Measurements from ENCODE around the gene PRELP.

Gene PRELP

GRCh38 chr1:203518541-203518940 lies 42.9 kb downstream of the PRELP start:
- ATAC-seq = no peak
- TF ChIP-seq TCF4 (CRISPR knock-in tag; IDR thresholded peaks at IDR 0.05; ENCODE audit: borderline replicate concordance) (no peak), ZNF565 (CRISPR knock-in tag; conservative IDR thresholded peaks at IDR 0.05; ENCODE audit: low read depth) (no peak), OSR1 (CRISPR knock-in tag; IDR thresholded peaks at IDR 0.05) (no peak), PPARA (CRISPR knock-in tag; IDR thresholded peaks at IDR 0.05; ENCODE audit: borderline replicate concordance) (no peak)

DNA sequence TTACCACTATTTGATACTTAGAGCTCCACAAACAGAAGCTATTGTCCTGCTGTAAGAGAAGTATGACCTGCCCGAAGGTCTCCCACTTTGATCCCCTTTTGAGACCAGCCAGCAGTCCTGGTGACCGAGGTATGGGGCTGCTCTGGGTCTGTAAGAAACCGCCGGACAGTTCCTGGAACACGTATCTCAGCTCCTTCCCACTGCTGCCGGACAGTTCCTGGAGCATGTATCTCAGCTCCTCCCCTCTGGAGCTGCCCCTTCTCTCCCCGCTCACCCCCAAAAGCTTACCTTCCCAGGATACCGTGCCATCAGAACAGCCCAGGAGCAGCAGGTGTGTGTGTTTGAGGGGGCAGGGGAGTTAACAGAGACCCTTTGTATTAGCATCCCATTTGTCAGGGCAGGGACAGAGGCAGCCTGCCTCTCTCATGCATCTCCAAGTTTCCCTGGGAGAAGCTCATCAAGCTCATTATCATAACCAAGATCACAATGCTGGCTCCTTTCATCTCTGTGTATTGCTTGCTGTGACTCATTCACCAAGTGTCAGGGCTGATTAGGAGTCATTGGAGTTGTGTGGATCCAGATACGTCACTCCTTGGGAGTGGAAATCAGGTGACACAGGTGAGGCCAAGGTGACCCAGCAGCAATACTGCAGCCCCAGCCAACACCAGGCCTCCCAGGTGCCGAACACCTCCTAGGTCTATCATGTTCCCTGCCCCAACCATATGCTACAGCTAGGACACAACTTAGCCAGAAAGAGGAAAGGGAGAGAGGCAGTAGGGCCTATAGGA lies 43.6 kb downstream of the PRELP start:
- 0 out of 2 replicates have a peak, but pooled peaks have one; percentile 20 for TF ChIP-seq ZC3H10 (CRISPR knock-in tag; IDR thresholded peaks at IDR 0.05)
- TF ChIP-seq, protein P1, sequence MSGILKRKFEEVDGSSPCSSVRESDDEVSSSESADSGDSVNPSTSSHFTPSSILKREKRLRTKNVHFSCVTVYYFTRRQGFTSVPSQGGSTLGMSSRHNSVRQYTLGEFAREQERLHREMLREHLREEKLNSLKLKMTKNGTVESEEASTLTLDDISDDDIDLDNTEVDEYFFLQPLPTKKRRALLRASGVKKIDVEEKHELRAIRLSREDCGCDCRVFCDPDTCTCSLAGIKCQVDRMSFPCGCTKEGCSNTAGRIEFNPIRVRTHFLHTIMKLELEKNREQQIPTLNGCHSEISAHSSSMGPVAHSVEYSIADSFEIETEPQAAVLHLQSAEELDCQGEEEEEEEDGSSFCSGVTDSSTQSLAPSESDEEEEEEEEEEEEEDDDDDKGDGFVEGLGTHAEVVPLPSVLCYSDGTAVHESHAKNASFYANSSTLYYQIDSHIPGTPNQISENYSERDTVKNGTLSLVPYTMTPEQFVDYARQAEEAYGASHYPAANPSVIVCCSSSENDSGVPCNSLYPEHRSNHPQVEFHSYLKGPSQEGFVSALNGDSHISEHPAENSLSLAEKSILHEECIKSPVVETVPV (CRISPR knock-in tag; IDR thresholded peaks at IDR 0.05) = no peak
- TF ChIP-seq CSDC2 (CRISPR knock-in tag; IDR thresholded peaks at IDR 0.05) = no peak
- TF ChIP-seq RARB (CRISPR knock-in tag; IDR thresholded peaks at IDR 0.05) = peak; percentile 63; the same call in 1 of the 2 replicates
- TF ChIP-seq, protein P2, sequence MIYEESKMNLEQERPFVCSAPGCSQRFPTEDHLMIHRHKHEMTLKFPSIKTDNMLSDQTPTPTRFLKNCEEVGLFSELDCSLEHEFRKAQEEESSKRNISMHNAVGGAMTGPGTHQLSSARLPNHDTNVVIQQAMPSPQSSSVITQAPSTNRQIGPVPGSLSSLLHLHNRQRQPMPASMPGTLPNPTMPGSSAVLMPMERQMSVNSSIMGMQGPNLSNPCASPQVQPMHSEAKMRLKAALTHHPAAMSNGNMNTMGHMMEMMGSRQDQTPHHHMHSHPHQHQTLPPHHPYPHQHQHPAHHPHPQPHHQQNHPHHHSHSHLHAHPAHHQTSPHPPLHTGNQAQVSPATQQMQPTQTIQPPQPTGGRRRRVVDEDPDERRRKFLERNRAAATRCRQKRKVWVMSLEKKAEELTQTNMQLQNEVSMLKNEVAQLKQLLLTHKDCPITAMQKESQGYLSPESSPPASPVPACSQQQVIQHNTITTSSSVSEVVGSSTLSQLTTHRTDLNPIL (CRISPR knock-in tag; IDR thresholded peaks at IDR 0.05; ENCODE audit: low read depth) = no peak
- no peak for TF ChIP-seq ARNTL (CRISPR knock-in tag; IDR thresholded peaks at IDR 0.05; ENCODE audit: borderline replicate concordance, low read depth)
- TF ChIP-seq, protein P3, sequence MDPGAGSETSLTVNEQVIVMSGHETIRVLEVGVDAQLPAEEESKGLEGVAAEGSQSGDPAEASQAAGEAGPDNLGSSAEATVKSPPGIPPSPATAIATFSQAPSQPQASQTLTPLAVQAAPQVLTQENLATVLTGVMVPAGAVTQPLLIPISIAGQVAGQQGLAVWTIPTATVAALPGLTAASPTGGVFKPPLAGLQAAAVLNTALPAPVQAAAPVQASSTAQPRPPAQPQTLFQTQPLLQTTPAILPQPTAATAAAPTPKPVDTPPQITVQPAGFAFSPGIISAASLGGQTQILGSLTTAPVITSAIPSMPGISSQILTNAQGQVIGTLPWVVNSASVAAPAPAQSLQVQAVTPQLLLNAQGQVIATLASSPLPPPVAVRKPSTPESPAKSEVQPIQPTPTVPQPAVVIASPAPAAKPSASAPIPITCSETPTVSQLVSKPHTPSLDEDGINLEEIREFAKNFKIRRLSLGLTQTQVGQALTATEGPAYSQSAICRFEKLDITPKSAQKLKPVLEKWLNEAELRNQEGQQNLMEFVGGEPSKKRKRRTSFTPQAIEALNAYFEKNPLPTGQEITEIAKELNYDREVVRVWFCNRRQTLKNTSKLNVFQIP (CRISPR knock-in tag; IDR thresholded peaks at IDR 0.05; ENCODE audit: borderline replicate concordance, low read depth) = peak; percentile 41; the same call in 1 of the 2 replicates
- TF ChIP-seq TOX (CRISPR knock-in tag; IDR thresholded peaks at IDR 0.05; ENCODE audit: borderline replicate concordance) = peak; percentile 50; the same call in 1 of the 2 replicates
- peak; percentile 59 for ATAC-seq

DNA sequence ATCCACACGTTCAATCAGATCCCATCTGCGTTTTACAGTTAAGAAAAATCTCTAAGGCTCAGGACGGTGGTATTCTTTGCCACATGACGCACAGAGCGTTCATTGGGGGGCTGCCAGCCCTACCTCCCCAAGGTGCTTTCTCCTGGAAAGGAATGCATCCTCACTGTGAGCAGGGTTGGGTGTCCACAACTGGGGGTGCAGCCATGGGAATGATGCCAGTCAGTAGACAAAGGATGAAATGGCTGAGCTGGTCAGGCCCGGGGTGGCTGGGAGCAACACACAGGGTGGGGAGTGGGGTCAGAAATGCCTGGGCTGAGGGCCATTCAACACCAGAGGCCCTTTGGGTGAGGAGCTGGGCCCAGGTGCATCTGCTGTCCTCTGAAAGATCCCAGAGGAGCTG lies 44.3 kb downstream of the PRELP start:
- no peak; the same call in 2 of the 3 replicates for ATAC-seq
- no peak for TF ChIP-seq BACH2 (CRISPR knock-in tag; IDR thresholded peaks at IDR 0.05; ENCODE audit: borderline replicate concordance)
- TF ChIP-seq ARNTL (CRISPR knock-in tag; IDR thresholded peaks at IDR 0.05; ENCODE audit: borderline replicate concordance, low read depth) = no peak
- TF ChIP-seq ZFP3 (CRISPR knock-in tag; IDR thresholded peaks at IDR 0.05) = no peak
- no peak for TF ChIP-seq OSR1 (CRISPR knock-in tag; IDR thresholded peaks at IDR 0.05)

DNA sequence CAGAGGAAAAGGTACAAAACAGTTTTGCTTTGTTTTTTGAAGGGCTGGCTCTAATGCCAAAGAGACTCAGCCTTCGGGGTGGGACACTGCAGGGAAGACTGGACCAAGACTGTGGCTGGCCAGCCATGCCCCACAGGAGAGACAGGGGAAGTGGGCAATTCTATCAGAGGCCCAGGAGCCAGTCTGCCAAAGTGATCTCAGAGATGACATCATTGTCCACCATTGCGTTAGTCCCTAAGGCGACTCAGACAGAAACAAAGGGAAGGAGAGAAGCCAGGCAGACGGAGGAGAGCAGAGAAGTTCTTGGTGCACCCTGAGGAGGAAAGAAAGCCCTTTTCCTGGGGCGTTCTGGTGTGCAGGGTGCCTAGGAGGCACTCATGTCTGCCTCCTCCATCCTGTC lies 44.7 kb downstream of the PRELP start:
- ATAC-seq = peak; percentile 37

DNA sequence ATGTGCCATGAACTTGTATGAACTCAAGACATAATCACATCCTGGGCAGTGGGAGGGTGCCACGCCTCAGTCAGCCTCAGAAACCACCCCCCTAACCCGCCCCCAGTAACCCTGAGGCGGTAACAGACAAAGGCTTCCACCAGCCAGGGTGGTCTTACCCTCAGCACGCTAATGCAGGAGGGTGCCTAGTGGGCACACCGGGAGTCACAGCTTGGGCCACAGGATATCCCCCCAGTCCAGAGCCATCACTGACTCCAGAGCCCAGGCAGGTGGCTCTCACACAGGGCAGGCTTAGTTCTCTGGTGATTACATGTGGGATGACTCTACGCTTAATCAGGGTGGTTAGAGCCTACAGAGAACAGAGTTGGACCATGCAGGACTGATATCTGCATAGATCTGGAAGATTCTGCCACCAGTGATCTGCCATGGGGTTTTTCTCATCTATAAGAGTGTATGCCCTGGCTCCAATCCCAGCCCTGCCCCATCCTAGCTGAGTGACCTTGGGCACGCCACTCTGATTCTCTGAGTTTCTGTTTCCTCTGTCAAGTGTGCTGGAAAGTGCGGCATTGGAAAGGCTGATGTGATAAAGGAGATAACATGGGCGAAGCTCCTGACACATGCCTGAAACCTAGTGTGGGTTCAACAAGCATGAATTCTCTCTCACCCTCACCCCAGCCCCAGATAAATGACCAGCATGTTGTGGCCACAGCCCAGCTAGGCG lies 45.6 kb downstream of the PRELP start:
- peak; percentile 35 for ATAC-seq
- TF ChIP-seq ZC3H10 (CRISPR knock-in tag; IDR thresholded peaks at IDR 0.05) = no peak
- peak; percentile 88 for TF ChIP-seq ZFP3 (CRISPR knock-in tag; IDR thresholded peaks at IDR 0.05)

More for the DNA sequence above, 44.7 kb downstream of the PRELP start:
- TF ChIP-seq, protein P3 (CRISPR knock-in tag; IDR thresholded peaks at IDR 0.05; ENCODE audit: borderline replicate concordance, low read depth) = no peak
- TF ChIP-seq ESRRG (CRISPR knock-in tag; IDR thresholded peaks at IDR 0.05) (no peak), ZNF565 (CRISPR knock-in tag; conservative IDR thresholded peaks at IDR 0.05; ENCODE audit: low read depth) (no peak), BACH2 (CRISPR knock-in tag; IDR thresholded peaks at IDR 0.05; ENCODE audit: borderline replicate concordance) (no peak), ZNF8 (CRISPR knock-in tag; IDR thresholded peaks at IDR 0.05) (no peak)

Data from SK-N-SH treated with all-trans-retinoic acid at 6 μM for 48 hours (cell line).